ENCODE measurements around the gene CSTPP1.
"Not testable (repeated sequence)": the region's sequence is repeated elsewhere in the genome, so short reads cannot be mapped to it uniquely, and the experiment has no call there.

CSTPP1 gene

GRCh38 chr11:47111318-47111804 lies 174.8 kb downstream of the CSTPP1 start:
- no peak for TF ChIP-seq ZNF565 (CRISPR knock-in tag; conservative IDR thresholded peaks at IDR 0.05; ENCODE audit: low read depth)
- TF ChIP-seq POU6F1 (CRISPR knock-in tag; IDR thresholded peaks at IDR 0.05; ENCODE audit: borderline replicate concordance, low read depth), result no peak
- no peak for TF ChIP-seq BACH2 (CRISPR knock-in tag; IDR thresholded peaks at IDR 0.05; ENCODE audit: borderline replicate concordance)
- no peak for TF ChIP-seq TSHZ2 (CRISPR knock-in tag; IDR thresholded peaks at IDR 0.05)
- TF ChIP-seq TOX (CRISPR knock-in tag; IDR thresholded peaks at IDR 0.05; ENCODE audit: borderline replicate concordance), result no peak
- TF ChIP-seq OSR1 (CRISPR knock-in tag; IDR thresholded peaks at IDR 0.05), result no peak
- no peak for TF ChIP-seq ISL1 (CRISPR knock-in tag; IDR thresholded peaks at IDR 0.05)
- TF ChIP-seq ARNTL (CRISPR knock-in tag; IDR thresholded peaks at IDR 0.05; ENCODE audit: borderline replicate concordance, low read depth), result no peak
- no peak for TF ChIP-seq ESRRG (CRISPR knock-in tag; IDR thresholded peaks at IDR 0.05)
- TF ChIP-seq TCF4 (CRISPR knock-in tag; IDR thresholded peaks at IDR 0.05; ENCODE audit: borderline replicate concordance), result no peak
- no peak for TF ChIP-seq ZNF70 (CRISPR knock-in tag; IDR thresholded peaks at IDR 0.05)
- no peak for TF ChIP-seq PPARA (CRISPR knock-in tag; IDR thresholded peaks at IDR 0.05; ENCODE audit: borderline replicate concordance)
- no peak for TF ChIP-seq ZFP3 (CRISPR knock-in tag; IDR thresholded peaks at IDR 0.05)
- TF ChIP-seq PATZ1 (CRISPR knock-in tag; IDR thresholded peaks at IDR 0.05; ENCODE audit: borderline replicate concordance), result no peak
- no peak for TF ChIP-seq CSRNP3 (CRISPR knock-in tag; IDR thresholded peaks at IDR 0.05)
- no peak for TF ChIP-seq SNAI2 (CRISPR knock-in tag; IDR thresholded peaks at IDR 0.05)
- TF ChIP-seq RARB (CRISPR knock-in tag; IDR thresholded peaks at IDR 0.05), result no peak
- ATAC-seq, result no peak

GRCh38 chr11:47112941-47113340 lies 176.4 kb downstream of the CSTPP1 start:
- ATAC-seq, result not testable (repeated sequence)

DNA sequence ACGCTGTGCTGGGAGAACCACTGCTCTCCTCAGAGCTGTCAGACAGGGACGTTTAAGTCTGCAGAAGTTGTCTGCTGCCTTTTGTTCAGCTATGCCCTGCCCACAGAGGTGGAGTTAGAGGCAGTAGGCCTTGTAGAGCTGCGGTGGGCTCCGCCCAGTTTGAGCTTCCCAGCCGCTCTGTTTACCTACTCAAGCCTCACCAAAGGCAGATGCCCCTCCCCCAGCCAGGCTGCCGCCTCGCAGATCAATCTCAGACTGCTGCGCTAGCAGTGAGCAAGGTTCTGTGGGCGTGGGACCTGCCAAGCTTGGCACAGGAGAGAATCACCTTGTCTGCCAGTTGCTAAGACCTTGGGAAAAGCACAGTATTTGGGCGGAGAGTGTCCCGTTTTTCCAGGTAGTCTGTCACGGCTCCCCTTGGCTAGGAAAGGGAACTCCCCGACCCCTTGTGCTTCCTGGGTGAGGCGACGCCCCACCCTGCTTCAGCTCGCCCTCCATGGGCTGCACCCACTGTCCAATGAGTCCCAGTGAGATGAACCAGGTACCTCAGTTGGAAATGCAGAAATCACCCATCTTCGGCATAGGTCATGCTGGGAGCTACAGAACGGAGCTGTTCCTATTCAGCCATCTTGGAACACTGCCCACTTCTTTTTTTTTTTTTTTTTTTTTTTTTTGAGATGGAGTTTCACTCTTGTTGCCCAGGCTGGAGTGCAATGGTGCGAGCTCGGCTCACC lies 182.6 kb downstream of the CSTPP1 start:
- ATAC-seq, result not testable (repeated sequence)

DNA sequence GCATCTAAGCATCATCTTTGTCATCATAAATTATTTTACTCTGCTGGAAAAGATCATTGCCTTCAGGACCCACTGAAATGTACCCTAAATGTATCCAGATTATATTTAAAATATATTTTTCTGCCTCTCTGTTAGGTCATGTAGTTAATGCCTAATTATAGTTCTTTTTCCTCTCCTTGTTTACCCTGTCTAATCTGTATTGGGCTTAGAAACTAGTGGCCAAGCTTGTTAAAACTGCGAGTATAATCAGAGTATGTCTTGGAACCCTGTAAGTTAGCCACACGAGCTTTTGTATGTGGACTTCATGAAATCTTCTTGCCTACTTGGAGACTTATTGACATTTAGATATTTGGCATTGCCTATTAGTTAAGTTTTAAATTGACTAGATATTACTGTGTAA lies 184.5 kb downstream of the CSTPP1 start:
- no peak for ATAC-seq
- TF ChIP-seq GLIS3 (CRISPR knock-in tag; IDR thresholded peaks at IDR 0.05), result no peak
- TF ChIP-seq CSRNP3 (CRISPR knock-in tag; IDR thresholded peaks at IDR 0.05), result no peak
- no peak for TF ChIP-seq OSR1 (CRISPR knock-in tag; IDR thresholded peaks at IDR 0.05)
- no peak for TF ChIP-seq POU6F1 (CRISPR knock-in tag; IDR thresholded peaks at IDR 0.05; ENCODE audit: borderline replicate concordance, low read depth)
- TF ChIP-seq PATZ1 (CRISPR knock-in tag; IDR thresholded peaks at IDR 0.05; ENCODE audit: borderline replicate concordance), result no peak
- TF ChIP-seq ESRRG (CRISPR knock-in tag; IDR thresholded peaks at IDR 0.05), result no peak
- TF ChIP-seq RARB (CRISPR knock-in tag; IDR thresholded peaks at IDR 0.05), result no peak
- TF ChIP-seq ZFP30 (CRISPR knock-in tag; IDR thresholded peaks at IDR 0.05), result no peak
- no peak for TF ChIP-seq ZNF8 (CRISPR knock-in tag; IDR thresholded peaks at IDR 0.05)
- no peak for TF ChIP-seq ZNF565 (CRISPR knock-in tag; conservative IDR thresholded peaks at IDR 0.05; ENCODE audit: low read depth)
- no peak for TF ChIP-seq PPARA (CRISPR knock-in tag; IDR thresholded peaks at IDR 0.05; ENCODE audit: borderline replicate concordance)
- TF ChIP-seq ARNTL (CRISPR knock-in tag; IDR thresholded peaks at IDR 0.05; ENCODE audit: borderline replicate concordance, low read depth), result no peak
